ENCODE measurements around the gene MBP.

MBP gene

GRCh38 chr18:77132369-77133050 is at the start of gene MBP:
TSS of gene MBP (minus strand) at chr18:77132783. CDS start at chr18:77105261, 27,522 bp downstream.
- peak in 2 of 58 donors; percentile 12 to 26 for DNase-seq

- no peak for DNase-seq
Measured at GRCh38 chr18:77181950-77182707, 49.5 kb upstream of the MBP start.

GRCh38 chr18:77178559-77178958 is 46.0 kb upstream of the MBP start:
- no peak for DNase-seq

GRCh38 chr18:77177009-77177408 is 44.4 kb upstream of the MBP start:
- no peak for DNase-seq

- DNase-seq = peak in 2 of 58 donors; percentile 7 to 16
Measured at GRCh38 chr18:77173275-77174030, 40.9 kb upstream of the MBP start.

GRCh38 chr18:77170890-77171410 is 38.4 kb upstream of the MBP start:
- no peak for DNase-seq

GRCh38 chr18:77168811-77169311 is 36.3 kb upstream of the MBP start:
- DNase-seq = peak in 10 of 58 donors; percentile 9 to 33 (median 20)

- DNase-seq = no peak
Measured at GRCh38 chr18:77167251-77167650, 34.7 kb upstream of the MBP start.

GRCh38 chr18:77166523-77166922 is 33.9 kb upstream of the MBP start:
- no peak for DNase-seq

- DNase-seq = no peak
Measured at GRCh38 chr18:77165503-77166188, 33.1 kb upstream of the MBP start.

- DNase-seq = no peak
Measured at GRCh38 chr18:77164763-77165485, 32.3 kb upstream of the MBP start.

- DNase-seq = no peak
Measured at GRCh38 chr18:77164026-77164425, 31.4 kb upstream of the MBP start.

GRCh38 chr18:77162580-77162979 is 30.0 kb upstream of the MBP start:
- no peak for DNase-seq

- no peak for DNase-seq
Measured at GRCh38 chr18:77161961-77162360, 29.4 kb upstream of the MBP start.

- DNase-seq = no peak
Measured at GRCh38 chr18:77161383-77161782, 28.8 kb upstream of the MBP start.

- DNase-seq = no peak
Measured at GRCh38 chr18:77160515-77160914, 27.9 kb upstream of the MBP start.

- no peak for DNase-seq
Measured at GRCh38 chr18:77157312-77157711, 24.7 kb upstream of the MBP start.

GRCh38 chr18:77155031-77155430 is 22.4 kb upstream of the MBP start:
- no peak for DNase-seq

GRCh38 chr18:77153404-77153803 is 20.8 kb upstream of the MBP start:
- DNase-seq = no peak

GRCh38 chr18:77151772-77152520 is 19.4 kb upstream of the MBP start:
- no peak for DNase-seq
